Measurements from ENCODE around the gene PFKFB3.

Gene PFKFB3

DNA sequence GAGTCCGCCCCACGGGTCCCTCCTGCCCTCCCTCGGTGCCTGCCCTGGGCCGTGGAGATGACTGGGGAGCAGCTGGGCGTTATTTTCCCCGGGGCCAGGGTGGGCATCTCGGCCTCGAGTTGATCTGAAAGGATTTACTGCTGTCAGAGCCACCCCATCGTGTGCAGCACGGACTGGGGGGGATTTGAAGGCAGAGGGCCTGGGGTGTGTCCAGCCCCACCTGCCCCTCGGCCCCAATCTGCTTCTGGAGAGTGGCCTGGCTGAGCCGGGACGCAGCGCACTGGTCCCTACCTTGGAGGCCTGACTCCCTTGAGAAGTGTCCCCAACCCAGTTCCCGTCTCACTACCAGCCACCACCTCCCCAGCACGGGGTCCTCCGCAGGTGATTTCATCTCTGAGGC lies 24.2 kb upstream of the PFKFB3 start:
- TF ChIP-seq, protein P1, sequence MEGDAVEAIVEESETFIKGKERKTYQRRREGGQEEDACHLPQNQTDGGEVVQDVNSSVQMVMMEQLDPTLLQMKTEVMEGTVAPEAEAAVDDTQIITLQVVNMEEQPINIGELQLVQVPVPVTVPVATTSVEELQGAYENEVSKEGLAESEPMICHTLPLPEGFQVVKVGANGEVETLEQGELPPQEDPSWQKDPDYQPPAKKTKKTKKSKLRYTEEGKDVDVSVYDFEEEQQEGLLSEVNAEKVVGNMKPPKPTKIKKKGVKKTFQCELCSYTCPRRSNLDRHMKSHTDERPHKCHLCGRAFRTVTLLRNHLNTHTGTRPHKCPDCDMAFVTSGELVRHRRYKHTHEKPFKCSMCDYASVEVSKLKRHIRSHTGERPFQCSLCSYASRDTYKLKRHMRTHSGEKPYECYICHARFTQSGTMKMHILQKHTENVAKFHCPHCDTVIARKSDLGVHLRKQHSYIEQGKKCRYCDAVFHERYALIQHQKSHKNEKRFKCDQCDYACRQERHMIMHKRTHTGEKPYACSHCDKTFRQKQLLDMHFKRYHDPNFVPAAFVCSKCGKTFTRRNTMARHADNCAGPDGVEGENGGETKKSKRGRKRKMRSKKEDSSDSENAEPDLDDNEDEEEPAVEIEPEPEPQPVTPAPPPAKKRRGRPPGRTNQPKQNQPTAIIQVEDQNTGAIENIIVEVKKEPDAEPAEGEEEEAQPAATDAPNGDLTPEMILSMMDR (IDR thresholded peaks at IDR 0.05; ENCODE audit: control insufficient read depth, extremely low read depth, insufficient read depth): no peak
- DNase-seq (ENCODE audit: low read depth): no peak
- H3K4me3 ChIP-seq (ENCODE audit: low read depth, low read length): no peak overlapping the region

DNA sequence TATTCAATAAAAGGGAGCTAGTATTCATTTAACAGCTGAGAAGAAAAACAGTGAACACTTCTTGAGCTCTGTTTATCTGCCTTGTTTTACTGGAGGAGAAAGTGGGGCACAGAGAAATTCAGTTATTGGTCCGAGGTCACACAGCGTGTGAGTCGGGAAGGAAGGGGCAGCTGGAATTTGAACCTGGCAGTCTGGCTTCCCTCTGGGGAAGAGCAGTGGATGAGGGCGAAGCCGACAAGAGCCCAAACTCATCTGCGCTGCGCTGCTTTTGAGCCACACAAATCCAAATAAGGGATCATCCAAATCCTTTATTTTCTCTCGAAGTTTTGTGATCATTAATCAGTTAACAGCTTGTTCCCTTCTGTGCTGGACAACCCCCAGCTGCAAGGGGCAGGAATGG lies 23.7 kb upstream of the PFKFB3 start:
- no peak for DNase-seq (ENCODE audit: low read depth)
- TF ChIP-seq, protein P1 (IDR thresholded peaks at IDR 0.05; ENCODE audit: control insufficient read depth, extremely low read depth, insufficient read depth): no peak
- H3K4me3 ChIP-seq (ENCODE audit: low read depth, low read length): no peak overlapping the region

DNA sequence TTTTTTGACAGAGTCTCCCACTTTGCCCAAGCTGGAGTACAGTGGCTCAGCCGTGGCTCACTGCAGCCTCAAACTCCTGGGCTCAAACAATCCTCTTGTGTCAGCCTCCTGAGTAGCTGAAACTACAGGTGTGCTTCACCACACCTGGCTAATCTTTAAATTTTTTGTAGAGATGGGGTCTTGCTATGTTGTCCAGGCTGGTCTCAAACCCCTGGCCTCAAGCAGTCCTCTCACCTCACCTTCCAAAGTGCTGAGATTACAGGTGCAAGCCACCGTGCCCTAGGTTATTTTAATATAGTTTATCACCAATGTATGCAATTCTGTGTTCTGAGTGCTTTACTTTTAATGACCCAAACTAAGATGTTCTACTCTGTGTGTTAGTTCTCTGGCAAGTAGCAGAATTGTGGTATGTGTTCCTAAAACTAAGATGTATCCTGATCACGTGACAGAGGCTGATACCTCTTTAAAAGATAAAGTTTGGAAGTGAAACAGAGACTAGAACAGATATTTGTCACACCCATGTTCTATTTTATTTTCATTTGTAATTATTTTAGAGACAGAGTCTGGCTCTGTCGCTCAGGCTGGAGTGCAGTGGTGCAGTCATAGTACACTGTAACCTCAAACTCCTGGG lies 22.1 kb upstream of the PFKFB3 start:
- DNase-seq (ENCODE audit: low read depth): no peak
- H3K4me3 ChIP-seq (ENCODE audit: low read depth, low read length): no peak overlapping the region
- TF ChIP-seq, protein P1 (IDR thresholded peaks at IDR 0.05; ENCODE audit: control insufficient read depth, extremely low read depth, insufficient read depth): no peak

DNA sequence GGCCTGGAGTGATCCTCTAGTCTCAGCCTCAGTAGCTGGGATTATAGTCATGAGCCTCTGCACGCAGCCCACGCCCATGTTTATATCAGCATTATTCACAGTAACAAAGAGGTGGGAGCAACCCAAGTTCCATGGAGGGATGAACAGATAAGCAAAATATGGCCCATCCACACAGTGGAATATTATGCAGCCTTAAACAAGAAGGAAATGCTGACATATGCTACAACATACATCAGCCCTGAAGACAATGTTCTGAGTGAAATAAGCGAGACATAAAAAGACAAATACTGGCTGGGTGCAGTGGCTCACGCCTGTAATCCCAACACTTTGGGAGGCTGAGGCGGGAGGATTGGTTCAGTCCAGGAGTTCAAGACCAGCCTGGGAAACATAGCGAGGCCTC lies 21.5 kb upstream of the PFKFB3 start:
- no peak overlapping the region for H3K4me3 ChIP-seq (ENCODE audit: low read depth, low read length)
- TF ChIP-seq, protein P1 (IDR thresholded peaks at IDR 0.05; ENCODE audit: control insufficient read depth, extremely low read depth, insufficient read depth): no peak
- DNase-seq (ENCODE audit: low read depth): no peak

DNA sequence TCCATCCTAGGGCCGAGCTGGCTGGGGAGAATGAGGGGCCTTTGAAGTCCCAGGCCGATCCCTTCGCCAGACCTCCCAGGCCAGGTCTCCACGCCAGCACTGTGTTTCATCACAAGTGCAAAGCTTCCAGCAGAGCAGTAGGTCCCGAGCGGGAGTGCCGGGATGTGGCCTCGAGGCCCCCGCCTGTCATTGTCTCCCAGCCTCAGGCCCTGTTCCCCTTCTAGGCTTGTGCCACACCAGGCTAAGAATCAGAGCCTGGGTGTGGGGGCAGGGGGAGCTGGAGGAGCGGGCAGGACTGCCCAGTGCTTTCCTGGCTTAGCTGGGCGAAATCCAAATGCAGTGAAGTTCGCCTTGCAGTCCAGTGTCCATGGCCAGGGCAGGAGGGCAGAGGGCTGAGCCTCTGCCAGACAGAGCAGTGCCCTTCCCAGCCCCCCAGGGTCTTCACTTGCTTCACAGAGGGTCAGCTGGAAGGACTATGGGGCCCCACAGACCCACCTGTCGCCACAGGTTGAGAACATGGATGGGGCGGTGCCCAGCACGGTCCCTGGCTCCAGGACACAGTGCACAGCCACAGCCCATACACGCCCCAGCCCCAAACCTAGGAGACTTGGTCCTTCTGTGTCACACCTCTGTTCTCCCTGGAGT lies 20.2 kb upstream of the PFKFB3 start:
- no peak overlapping the region for H3K4me3 ChIP-seq (ENCODE audit: low read depth, low read length)
- DNase-seq (ENCODE audit: low read depth): no peak
- TF ChIP-seq, protein P1 (IDR thresholded peaks at IDR 0.05; ENCODE audit: control insufficient read depth, extremely low read depth, insufficient read depth): no peak

DNA sequence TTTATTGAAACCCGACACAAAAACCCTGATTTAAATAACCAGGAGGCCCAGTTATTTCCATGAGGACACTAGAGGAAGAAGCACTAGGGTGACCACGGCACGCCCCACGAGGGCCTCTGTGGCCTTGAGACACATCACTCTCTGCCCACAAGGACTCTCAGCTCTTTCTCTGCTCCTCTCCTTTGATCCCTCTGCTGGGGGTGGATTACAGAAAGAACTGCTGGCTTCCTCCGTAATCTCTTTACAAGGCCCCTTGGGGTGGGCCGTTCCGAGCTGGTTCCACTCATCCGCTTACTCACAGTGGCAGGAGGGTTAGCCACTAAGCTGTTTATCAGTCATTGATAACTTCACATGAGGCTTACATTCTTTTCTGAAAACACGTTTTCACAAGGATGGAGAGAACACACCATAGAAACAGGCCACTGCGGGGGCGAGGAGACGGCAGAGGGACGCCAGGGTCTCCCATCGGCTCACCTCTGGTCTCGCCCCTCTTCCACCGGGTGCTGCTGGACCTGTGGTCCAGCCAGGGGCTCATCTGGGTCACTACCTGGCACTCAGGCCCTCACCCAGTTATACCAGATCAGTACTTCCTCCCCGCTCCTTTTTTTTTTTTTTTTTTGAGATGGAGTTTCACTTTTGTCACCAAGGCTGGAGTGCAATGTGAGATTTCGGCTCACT lies 17.6 kb upstream of the PFKFB3 start:
- TF ChIP-seq, protein P1 (IDR thresholded peaks at IDR 0.05; ENCODE audit: control insufficient read depth, extremely low read depth, insufficient read depth): no peak
- no peak overlapping the region for H3K4me3 ChIP-seq (ENCODE audit: low read depth, low read length)
- DNase-seq (ENCODE audit: low read depth): no peak

Measured in LNCaP clone FGC (cell line).